Astrocyte of the spinal cord (primary cell): ENCODE data around the gene PIEZO2.
A peak's percentile ranks its signal among the peaks of the same experiment; 100 is the strongest.

Source experiments
- DNase-seq: peaks from one replicate; pipeline ENCODE4 v3.0.0; 2011; ENCODE audit warnings: low read depth, low spot score
- H3K4me3 ChIP-seq: 2 replicates; pipeline ENCODE4 v1.5.1; 2011; ENCODE audit warnings: low read depth, mild to moderate bottlenecking, low read length, moderate library complexity
- in situ Hi-C: cut with HindIII; loops from 2 replicates; pipeline ENCODE4 v1.10.0; 2017; ENCODE audit warnings: low sequenced_read_pairs
- TF ChIP-seq, protein P1 (sequence below): IDR thresholded peaks from 2 replicates; pipeline ENCODE4 v1.5.1; 2012; ENCODE audit warnings: low read depth, mild to moderate bottlenecking, low read length, inconsistent platforms

PIEZO2 gene

GRCh38 chr18:10858477-10858876 is 290.9 kb downstream of the PIEZO2 start:
- TF ChIP-seq, protein P1, sequence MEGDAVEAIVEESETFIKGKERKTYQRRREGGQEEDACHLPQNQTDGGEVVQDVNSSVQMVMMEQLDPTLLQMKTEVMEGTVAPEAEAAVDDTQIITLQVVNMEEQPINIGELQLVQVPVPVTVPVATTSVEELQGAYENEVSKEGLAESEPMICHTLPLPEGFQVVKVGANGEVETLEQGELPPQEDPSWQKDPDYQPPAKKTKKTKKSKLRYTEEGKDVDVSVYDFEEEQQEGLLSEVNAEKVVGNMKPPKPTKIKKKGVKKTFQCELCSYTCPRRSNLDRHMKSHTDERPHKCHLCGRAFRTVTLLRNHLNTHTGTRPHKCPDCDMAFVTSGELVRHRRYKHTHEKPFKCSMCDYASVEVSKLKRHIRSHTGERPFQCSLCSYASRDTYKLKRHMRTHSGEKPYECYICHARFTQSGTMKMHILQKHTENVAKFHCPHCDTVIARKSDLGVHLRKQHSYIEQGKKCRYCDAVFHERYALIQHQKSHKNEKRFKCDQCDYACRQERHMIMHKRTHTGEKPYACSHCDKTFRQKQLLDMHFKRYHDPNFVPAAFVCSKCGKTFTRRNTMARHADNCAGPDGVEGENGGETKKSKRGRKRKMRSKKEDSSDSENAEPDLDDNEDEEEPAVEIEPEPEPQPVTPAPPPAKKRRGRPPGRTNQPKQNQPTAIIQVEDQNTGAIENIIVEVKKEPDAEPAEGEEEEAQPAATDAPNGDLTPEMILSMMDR, result no peak
- in situ Hi-C loops, result no loop called here
- no peak overlapping the region for H3K4me3 ChIP-seq
- DNase-seq, result no peak

DNA sequence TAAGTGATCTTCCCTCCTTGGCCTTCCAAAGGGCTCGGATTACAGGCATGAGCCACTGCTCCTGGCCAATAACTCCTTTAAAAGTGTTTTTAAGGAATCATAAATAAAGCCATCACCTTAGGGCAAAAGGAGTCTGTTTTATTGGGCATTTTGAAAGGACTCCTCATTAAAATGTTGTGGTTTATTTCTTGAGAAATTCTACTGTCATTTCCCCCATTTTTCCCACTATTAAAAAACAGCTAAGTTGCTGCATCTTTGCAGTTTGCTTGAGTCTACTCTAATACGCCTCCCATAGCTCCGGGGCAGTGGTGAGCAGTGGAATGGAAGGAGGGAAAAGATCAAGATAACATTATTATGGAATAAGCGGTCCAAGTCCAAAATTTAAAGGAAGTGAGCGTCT is 293.2 kb downstream of the PIEZO2 start:
- TF ChIP-seq, protein P1, result no peak
- in situ Hi-C loops, result no loop called here
- H3K4me3 ChIP-seq, result no peak overlapping the region
- no peak for DNase-seq

GRCh38 chr18:10852385-10853303 is 296.7 kb downstream of the PIEZO2 start:
- no peak overlapping the region for H3K4me3 ChIP-seq
- in situ Hi-C loops, result no loop called here
- TF ChIP-seq, protein P1, result no peak
- no peak for DNase-seq

- no peak overlapping the region for H3K4me3 ChIP-seq
- peak; percentile 72 for DNase-seq
- in situ Hi-C loops, result no loop called here
- TF ChIP-seq, protein P1, result peak; percentile 63
Observed at GRCh38 chr18:10851824-10852319, 297.5 kb downstream of the PIEZO2 start.

- H3K4me3 ChIP-seq, result no peak overlapping the region
- in situ Hi-C loops, result no loop called here
- TF ChIP-seq, protein P1, result no peak
- no peak for DNase-seq
Observed at GRCh38 chr18:10850840-10851239, 298.5 kb downstream of the PIEZO2 start.

DNA sequence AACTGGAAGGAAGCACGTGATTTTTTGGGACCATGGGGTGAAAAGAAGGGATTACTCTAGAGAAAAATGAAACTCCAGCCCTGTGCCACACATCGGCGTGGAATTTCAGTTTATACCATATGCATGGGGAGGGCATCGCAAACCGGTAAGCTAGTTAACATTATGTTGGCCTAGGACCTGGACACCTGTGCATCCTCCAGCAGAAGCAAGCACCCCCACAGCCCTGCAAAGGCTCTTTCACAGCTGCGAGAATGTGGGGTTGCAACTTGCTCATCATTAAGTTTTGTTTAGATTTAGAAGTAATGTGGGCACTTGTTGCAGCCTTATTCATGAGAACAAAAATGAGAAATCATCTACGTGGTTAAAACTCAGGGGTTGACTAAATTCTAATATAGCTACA is 299.2 kb downstream of the PIEZO2 start:
- TF ChIP-seq, protein P1, result no peak
- H3K4me3 ChIP-seq, result no peak overlapping the region
- no peak for DNase-seq
- in situ Hi-C loops, result no loop called here
